Endodermal cell (in vitro differentiated cells): ENCODE results near the gene UGT2A2. TPM values are rescaled to one million over a fixed set of nuclear protein-coding genes. Genes with fewer than 3 reads are reported as not detected.

Source experiments
- DNase-seq: peaks from one replicate; pipeline ENCODE4 v3.0.0-alpha.2; 2017
- H3K27ac ChIP-seq: 2 replicates; pipeline ENCODE4 v1.5.1; 2013; ENCODE audit warnings: mild to moderate bottlenecking, low read depth, low read length, moderate library complexity
- H3K27me3 ChIP-seq: 2 replicates; pipeline ENCODE4 v1.6.1; 2013; ENCODE audit warnings: mild to moderate bottlenecking, low read length, moderate library complexity; ENCODE audit not compliant: insufficient read depth, control insufficient read depth, poor library complexity, severe bottlenecking
- H3K36me3 ChIP-seq: 2 replicates; pipeline ENCODE4 v1.7.0; 2013; ENCODE audit warnings: mild to moderate bottlenecking, low read length, moderate library complexity; ENCODE audit not compliant: control insufficient read depth, insufficient read depth
- H3K4me1 ChIP-seq: one replicate; pipeline ENCODE4 v1.7.0; 2013; ENCODE audit warnings: low read length; ENCODE audit not compliant: control insufficient read depth, insufficient read depth
- H3K4me3 ChIP-seq: 2 replicates; pipeline ENCODE4 v1.5.1; 2013; ENCODE audit warnings: mild to moderate bottlenecking, low read length, moderate library complexity
- H3K9ac ChIP-seq: 2 replicates; pipeline ENCODE4 v1.6.1; 2013; ENCODE audit warnings: mild to moderate bottlenecking, low read length, moderate library complexity; ENCODE audit not compliant: poor library complexity, severe bottlenecking; ENCODE audit errors: extremely low read depth
- H3K9me3 ChIP-seq: 2 replicates; pipeline ENCODE4 v1.6.1; 2013; ENCODE audit warnings: mild to moderate bottlenecking, low read length, moderate library complexity; ENCODE audit not compliant: control insufficient read depth
- H3K27ac Mint-ChIP-seq: 2 replicates; pipeline ENCODE4 v1.8.0; 2020; ENCODE audit warnings: mixed read lengths
- H3K27me3 Mint-ChIP-seq: 2 replicates; pipeline ENCODE4 v1.8.0; 2021; ENCODE audit warnings: mild to moderate bottlenecking, mixed read lengths; ENCODE audit not compliant: insufficient read depth
- H3K36me3 Mint-ChIP-seq: 2 replicates; pipeline ENCODE4 v1.8.0; 2020; ENCODE audit warnings: low read depth, mixed read lengths
- H3K4me1 Mint-ChIP-seq: 2 replicates; pipeline ENCODE4 v1.8.0; 2020; ENCODE audit warnings: mixed read lengths
- H3K4me3 Mint-ChIP-seq: 2 replicates; pipeline ENCODE4 v1.8.0; 2020; ENCODE audit warnings: mild to moderate bottlenecking, moderate library complexity, mixed read lengths
- H3K9me3 Mint-ChIP-seq: 2 replicates; pipeline ENCODE4 v1.8.0; 2020; ENCODE audit warnings: mild to moderate bottlenecking, mixed read lengths
- WGBS, 2 experiments: methylation state at CpG; one replicate each; pipeline versions ENCODE4 v1.1.5 to v1.1.7; 2013; ENCODE audit warnings: missing lambda C conversion rate in 2 of 2, mixed read lengths in 1 of 2; ENCODE audit not compliant: insufficient coverage in 1 of 2, insufficient read length in 1 of 2; 5-methylcytosine and 5-hydroxymethylcytosine counted together
- total RNA-seq, 2 donors: library from RNA; stranded (reverse); fragmentation: NEBNext Ultra II Directional in 1 of 2; extraction: Animal tissue kit (Norgen Biotek cat#: 25700) in 1 of 2; gene quantifications; 2 replicates in 1 of 2; 3 replicates in 1 of 2; pipeline ENCODE4 v1.2.1, GENCODE V29; 2021
- TF ChIP-seq, protein P1 (sequence below): fragments of 200-600 bp; sonication (generic); conservative IDR thresholded peaks from 2 replicates; pipeline ENCODE4 v1.5.0; 2021; ENCODE audit warnings: antibody characterized with exemption, mild to moderate bottlenecking

UGT2A2 gene
- total RNA-seq, 2 donors from 2014 or later = not detected

DNA sequence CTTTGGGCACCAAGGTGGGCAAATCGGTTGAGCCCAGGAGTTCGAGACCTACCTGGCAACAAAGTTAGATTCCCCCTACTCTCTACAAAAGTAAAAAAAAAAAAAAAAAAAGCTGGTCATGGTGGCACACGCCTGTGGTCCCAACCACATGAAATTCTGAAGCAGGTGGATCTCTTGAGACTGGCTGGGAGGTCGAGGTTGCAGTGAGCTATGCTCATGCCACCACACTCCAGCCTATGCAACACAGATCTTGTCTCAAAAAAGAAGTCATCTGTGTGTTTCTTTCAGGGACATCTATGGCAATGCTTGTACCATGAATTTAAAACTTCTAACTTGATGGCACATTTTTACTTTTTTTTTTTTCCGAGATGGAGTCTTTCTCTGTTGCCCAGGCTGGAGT lies 55.3 kb downstream of the UGT2A2 start:
- Histone ChIP-seq H3K9ac (no peak overlapping the region), H3K27me3 (no peaks in the 10 kb centered on the region), H3K36me3 (no peaks in the 10 kb centered on the region), H3K4me1 (no peaks in the 10 kb centered on the region), H3K9me3 (no peaks in the 10 kb centered on the region), H3K27ac (no peak overlapping the region), H3K4me3 (no peak overlapping the region)
- Mint-ChIP-seq H3K9me3 (no peaks in the 10 kb centered on the region), H3K36me3 (no peaks in the 10 kb centered on the region), H3K4me1 (no peaks in the 10 kb centered on the region), H3K27me3 (peaks cover 4% of the 10 kb centered on the region), H3K27ac (no peak overlapping the region), H3K4me3 (no peak overlapping the region)
- TF ChIP-seq, protein P1, sequence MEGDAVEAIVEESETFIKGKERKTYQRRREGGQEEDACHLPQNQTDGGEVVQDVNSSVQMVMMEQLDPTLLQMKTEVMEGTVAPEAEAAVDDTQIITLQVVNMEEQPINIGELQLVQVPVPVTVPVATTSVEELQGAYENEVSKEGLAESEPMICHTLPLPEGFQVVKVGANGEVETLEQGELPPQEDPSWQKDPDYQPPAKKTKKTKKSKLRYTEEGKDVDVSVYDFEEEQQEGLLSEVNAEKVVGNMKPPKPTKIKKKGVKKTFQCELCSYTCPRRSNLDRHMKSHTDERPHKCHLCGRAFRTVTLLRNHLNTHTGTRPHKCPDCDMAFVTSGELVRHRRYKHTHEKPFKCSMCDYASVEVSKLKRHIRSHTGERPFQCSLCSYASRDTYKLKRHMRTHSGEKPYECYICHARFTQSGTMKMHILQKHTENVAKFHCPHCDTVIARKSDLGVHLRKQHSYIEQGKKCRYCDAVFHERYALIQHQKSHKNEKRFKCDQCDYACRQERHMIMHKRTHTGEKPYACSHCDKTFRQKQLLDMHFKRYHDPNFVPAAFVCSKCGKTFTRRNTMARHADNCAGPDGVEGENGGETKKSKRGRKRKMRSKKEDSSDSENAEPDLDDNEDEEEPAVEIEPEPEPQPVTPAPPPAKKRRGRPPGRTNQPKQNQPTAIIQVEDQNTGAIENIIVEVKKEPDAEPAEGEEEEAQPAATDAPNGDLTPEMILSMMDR = no peak
- no peak for DNase-seq
- 74% methylated on average over 3 of the region's 5 CpGs; no CpG with 5 or more reads in 1 of the 2 experiments for whole genome bisulfite sequencing, 2 experiments

DNA sequence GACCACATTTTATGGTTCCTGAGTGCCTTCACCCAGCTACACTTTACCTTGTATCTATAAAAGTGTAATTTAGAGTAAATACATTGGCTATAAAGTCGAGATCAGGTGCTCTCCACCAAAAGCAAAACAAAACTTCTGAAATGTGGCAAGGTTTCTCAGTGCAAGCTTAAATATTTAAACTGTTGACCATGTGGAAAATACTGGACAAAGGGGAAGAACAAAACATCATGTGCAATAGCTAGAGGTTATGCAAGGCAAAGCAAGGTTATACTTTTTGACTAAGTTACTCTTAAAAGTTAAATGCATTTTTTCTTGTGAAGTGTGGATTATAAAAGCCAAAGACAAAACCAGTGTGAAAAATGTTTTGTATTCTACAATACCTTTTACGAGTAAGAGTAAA lies 55.9 kb downstream of the UGT2A2 start:
- Mint-ChIP-seq H3K36me3 (no peaks in the 10 kb centered on the region), H3K27me3 (peaks cover 6% of the 10 kb centered on the region), H3K4me3 (no peak overlapping the region), H3K27ac (no peak overlapping the region), H3K4me1 (no peaks in the 10 kb centered on the region), H3K9me3 (no peaks in the 10 kb centered on the region)
- Histone ChIP-seq H3K27ac (no peak overlapping the region), H3K9ac (no peak overlapping the region), H3K36me3 (no peaks in the 10 kb centered on the region), H3K9me3 (no peaks in the 10 kb centered on the region), H3K4me1 (no peaks in the 10 kb centered on the region), H3K4me3 (no peak overlapping the region), H3K27me3 (no peaks in the 10 kb centered on the region)
- WGBS, 2 experiments = 80 to 83% methylated on average over 1 of the region's 2 CpGs
- TF ChIP-seq, protein P1 = no peak
- no peak for DNase-seq

DNA sequence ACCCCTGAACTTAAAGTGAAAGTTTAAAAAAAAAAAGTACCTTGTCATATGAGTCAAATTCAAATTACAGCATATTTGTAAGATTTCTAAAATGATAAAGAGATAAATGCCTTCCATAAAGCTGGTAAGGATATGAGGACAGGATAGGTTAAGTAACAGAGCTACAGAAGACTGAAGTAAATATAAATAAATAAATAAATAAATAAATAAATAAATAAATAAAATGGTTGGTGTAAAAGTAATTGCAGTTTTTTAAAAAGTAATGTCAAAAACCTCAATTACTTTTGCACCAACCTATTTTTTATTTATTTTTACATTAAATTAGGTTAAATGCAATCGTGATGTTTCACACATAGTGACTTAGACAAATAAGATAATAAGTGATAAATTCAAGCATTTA lies 62.2 kb downstream of the UGT2A2 start:
- WGBS, 2 experiments = 100% methylated on average over 1 of the region's 1 CpG; no CpG with 5 or more reads in 1 of the 2 experiments
- Mint-ChIP-seq H3K27me3 (peaks cover 4% of the 10 kb centered on the region), H3K36me3 (no peaks in the 10 kb centered on the region), H3K4me1 (no peaks in the 10 kb centered on the region), H3K9me3 (peaks cover 7% of the 10 kb centered on the region), H3K4me3 (no peak overlapping the region), H3K27ac (no peak overlapping the region)
- no peak for DNase-seq
- TF ChIP-seq, protein P1 = no peak
- Histone ChIP-seq H3K27me3 (no peaks in the 10 kb centered on the region), H3K27ac (no peak overlapping the region), H3K36me3 (no peaks in the 10 kb centered on the region), H3K4me1 (no peaks in the 10 kb centered on the region), H3K9ac (no peak overlapping the region), H3K4me3 (no peak overlapping the region), H3K9me3 (no peaks in the 10 kb centered on the region)
